Natural killer cell (primary cell): ENCODE data around the gene PIAS4. TPM values are rescaled to one million over a fixed set of nuclear protein-coding genes. Genes with fewer than 3 reads are reported as not detected.

ENCODE experiments used
- ATAC-seq, 3 donors: fragments of 150-1000 bp in 2 of 3; fragments of 200-7000 bp in 1 of 3; cut with Tn5 transposase; 1 replicate in 1 of 3; 2 replicates in 2 of 3; pipeline ENCODE4 v1.10.0; 2021; ENCODE audit warnings: mild to moderate bottlenecking in 2 of 3, moderate library complexity in 2 of 3
- DNase-seq, 2 donors: peaks; one replicate each; pipeline versions ENCODE4 v3.0.0 to v3.0.0-alpha.2; 2013 to 2021; ENCODE audit warnings: mixed read lengths in 1 of 2
- H3K27ac ChIP-seq: one replicate; pipeline ENCODE4 v1.5.1; 2013; ENCODE audit warnings: mild to moderate bottlenecking, low read length
- H3K27me3 ChIP-seq: one replicate; pipeline ENCODE4 v1.6.1; 2013; ENCODE audit warnings: low read length; ENCODE audit not compliant: control insufficient read depth, insufficient read depth
- H3K36me3 ChIP-seq: one replicate; pipeline ENCODE4 v1.6.1; 2013; ENCODE audit warnings: low read length; ENCODE audit not compliant: control insufficient read depth, insufficient read depth
- H3K4me1 ChIP-seq: one replicate; pipeline ENCODE4 v1.6.1; 2013; ENCODE audit warnings: low read length; ENCODE audit not compliant: control insufficient read depth, insufficient read depth
- H3K4me3 ChIP-seq: one replicate; pipeline ENCODE4 v1.5.1; 2013; ENCODE audit warnings: low read length
- H3K9me3 ChIP-seq: one replicate; pipeline ENCODE4 v1.6.1; 2013; ENCODE audit warnings: low read length; ENCODE audit not compliant: control insufficient read depth, insufficient read depth
- H3K27ac Mint-ChIP-seq, 2 donors: one replicate each; pipeline ENCODE4 v1.8.0; 2022; ENCODE audit warnings: mild to moderate bottlenecking in 2 of 2, mixed read lengths in 2 of 2, moderate library complexity in 1 of 2
- H3K27me3 Mint-ChIP-seq, 2 donors: one replicate each; pipeline ENCODE4 v1.8.0; 2022; ENCODE audit warnings: low read depth in 2 of 2, mixed read lengths in 2 of 2
- H3K36me3 Mint-ChIP-seq: one replicate; pipeline ENCODE4 v1.8.0; 2022; ENCODE audit warnings: mixed read lengths
- H3K4me1 Mint-ChIP-seq, 2 donors: one replicate each; pipeline ENCODE4 v1.8.0; 2022; ENCODE audit warnings: mixed read lengths in 2 of 2
- H3K4me3 Mint-ChIP-seq: one replicate; pipeline ENCODE4 v1.8.0; 2022; ENCODE audit warnings: mild to moderate bottlenecking, moderate library complexity, mixed read lengths
- H3K9me3 Mint-ChIP-seq, 2 donors: one replicate each; pipeline ENCODE4 v1.8.0; 2022; ENCODE audit warnings: mixed read lengths in 2 of 2
- WGBS: methylation state at CpG from one replicate; pipeline ENCODE4 v1.1.7; 2013; ENCODE audit warnings: missing lambda C conversion rate; ENCODE audit not compliant: insufficient coverage; 5-methylcytosine and 5-hydroxymethylcytosine counted together
- intact Hi-C: fragments of 100-400 bp; cut with micrococcal nuclease; formaldehyde crosslinking; loops from one replicate; pipeline ENCODE4 v1.14.2; 2022
- total RNA-seq, 4 donors: library from RNA; stranded (reverse); fragments of 120-200 nt in 1 of 4; gene quantifications; one replicate each; pipeline versions ENCODE4 v1.2.3 to v1.2.4, GENCODE V29; 2013 to 2022
- TF ChIP-seq, protein P1 (sequence below): fragments of 200-600 bp; IDR thresholded peaks from one replicate; pipeline ENCODE4 v1.8.0; 2022; ENCODE audit warnings: antibody characterized with exemption

The PIAS4 gene
- total RNA-seq, 3 donors from 2014 or later (not counting 1 experiment from before 2014, with no cell fraction given): 25.4 to 39.4 (median 26.8) TPM

- Histone ChIP-seq H3K4me3 (no peak overlapping the region), H3K4me1 (no peaks in the 10 kb centered on the region), H3K27ac (no peak overlapping the region), H3K27me3 (no peaks in the 10 kb centered on the region), H3K9me3 (no peaks in the 10 kb centered on the region), H3K36me3 (peaks cover 39% of the 10 kb centered on the region)
- 82% methylated on average over 9 of the region's 10 CpGs for WGBS
- H3K9me3 Mint-ChIP-seq: no peaks in the 10 kb centered on the region
- DNase-seq (no peak), ATAC-seq (peak in 1 of 3 donors; percentile 39)
- H3K27me3 Mint-ChIP-seq: no peaks in the 10 kb centered on the region
- no peaks in the 10 kb centered on the region for H3K36me3 Mint-ChIP-seq
- no peak overlapping the region for H3K4me3 Mint-ChIP-seq
- TF ChIP-seq, protein P1, sequence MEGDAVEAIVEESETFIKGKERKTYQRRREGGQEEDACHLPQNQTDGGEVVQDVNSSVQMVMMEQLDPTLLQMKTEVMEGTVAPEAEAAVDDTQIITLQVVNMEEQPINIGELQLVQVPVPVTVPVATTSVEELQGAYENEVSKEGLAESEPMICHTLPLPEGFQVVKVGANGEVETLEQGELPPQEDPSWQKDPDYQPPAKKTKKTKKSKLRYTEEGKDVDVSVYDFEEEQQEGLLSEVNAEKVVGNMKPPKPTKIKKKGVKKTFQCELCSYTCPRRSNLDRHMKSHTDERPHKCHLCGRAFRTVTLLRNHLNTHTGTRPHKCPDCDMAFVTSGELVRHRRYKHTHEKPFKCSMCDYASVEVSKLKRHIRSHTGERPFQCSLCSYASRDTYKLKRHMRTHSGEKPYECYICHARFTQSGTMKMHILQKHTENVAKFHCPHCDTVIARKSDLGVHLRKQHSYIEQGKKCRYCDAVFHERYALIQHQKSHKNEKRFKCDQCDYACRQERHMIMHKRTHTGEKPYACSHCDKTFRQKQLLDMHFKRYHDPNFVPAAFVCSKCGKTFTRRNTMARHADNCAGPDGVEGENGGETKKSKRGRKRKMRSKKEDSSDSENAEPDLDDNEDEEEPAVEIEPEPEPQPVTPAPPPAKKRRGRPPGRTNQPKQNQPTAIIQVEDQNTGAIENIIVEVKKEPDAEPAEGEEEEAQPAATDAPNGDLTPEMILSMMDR: no peak
- intact Hi-C loops: no loop called here
- H3K27ac Mint-ChIP-seq: no peak overlapping the region
- peaks cover 0 to 14% of the 10 kb centered on the region in 2 donors for H3K4me1 Mint-ChIP-seq
Measured at GRCh38 chr19:4035582-4035981, 28.0 kb downstream of the PIAS4 start.

- Mint-ChIP-seq H3K27me3 (no peaks in the 10 kb centered on the region), H3K4me3 (no peak overlapping the region), H3K36me3 (no peaks in the 10 kb centered on the region), H3K4me1 (peaks cover 0 to 11% of the 10 kb centered on the region in 2 donors), H3K9me3 (no peaks in the 10 kb centered on the region), H3K27ac (no peak overlapping the region)
- DNase-seq (no peak), ATAC-seq (peak in 1 of 3 donors; percentile 24)
- Histone ChIP-seq H3K9me3 (no peaks in the 10 kb centered on the region), H3K27ac (no peak overlapping the region), H3K4me3 (no peak overlapping the region), H3K36me3 (peaks cover 36% of the 10 kb centered on the region), H3K27me3 (no peaks in the 10 kb centered on the region), H3K4me1 (no peaks in the 10 kb centered on the region)
- 96% methylated on average over 25 of the region's 25 CpGs for WGBS
- TF ChIP-seq, protein P1: no peak
- intact Hi-C loops: no loop called here
Measured at GRCh38 chr19:4036576-4037300, 29.2 kb downstream of the PIAS4 start.

- Mint-ChIP-seq H3K4me1 (peaks cover 0 to 9% of the 10 kb centered on the region in 2 donors), H3K9me3 (no peaks in the 10 kb centered on the region), H3K27ac (no peak overlapping the region), H3K36me3 (no peaks in the 10 kb centered on the region), H3K4me3 (no peak overlapping the region), H3K27me3 (no peaks in the 10 kb centered on the region)
- peaks cover 5% of the 10 kb centered on the region for H3K4me1 ChIP-seq
- intact Hi-C loops: no loop called here
- H3K36me3 ChIP-seq: peaks cover 33% of the 10 kb centered on the region
- TF ChIP-seq, protein P1: no peak
- H3K27ac ChIP-seq: no peak overlapping the region
- DNase-seq: no peak
- no peak overlapping the region for H3K4me3 ChIP-seq
- no peaks in the 10 kb centered on the region for H3K9me3 ChIP-seq
- H3K27me3 ChIP-seq: no peaks in the 10 kb centered on the region
- 95% methylated on average over 54 of the region's 54 CpGs for WGBS
- ATAC-seq: no peak
Measured at GRCh38 chr19:4037301-4037949, 29.9 kb downstream of the PIAS4 start.
